ENCODE results near the gene ATG10. TPM values are rescaled to one million over a fixed set of nuclear protein-coding genes. Genes with fewer than 3 reads are reported as not detected.
"Not testable (repeated sequence)": the region's sequence is repeated elsewhere in the genome, so short reads cannot be mapped to it uniquely, and the experiment has no call there.

The ATG10 gene
- total RNA-seq = 8.1 TPM

- peak; percentile 100 for ATAC-seq
Measured at GRCh38 chr5:81971712-81972491, at the start of gene ATG10. TSS of gene ATG10 (plus strand) at chr5:81972023. CDS start at chr5:81987571, 15,548 bp downstream.

DNA sequence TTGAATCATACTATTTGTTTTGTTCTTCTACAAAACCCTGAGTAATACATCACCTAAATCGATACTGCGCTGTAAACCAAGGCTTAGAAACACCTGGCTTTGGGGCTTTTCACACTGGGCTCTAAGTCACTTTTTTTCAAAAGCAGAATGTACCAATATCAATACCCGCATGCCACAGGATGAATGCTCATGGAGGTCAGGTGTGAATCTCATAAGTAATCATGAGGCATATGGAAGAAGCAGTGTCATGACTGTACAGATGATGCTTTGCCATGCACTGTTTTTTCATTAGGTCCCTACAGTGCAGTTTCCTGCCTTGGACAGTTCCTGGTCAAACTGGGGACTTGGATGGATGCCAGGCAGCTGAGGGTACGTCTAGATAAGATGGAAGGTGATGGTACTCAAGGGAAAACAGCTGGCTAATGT, 49.0 kb upstream of the ATG10 start:
- no peak for ATAC-seq

- no peak for ATAC-seq
Measured at GRCh38 chr5:81924442-81924841, 47.4 kb upstream of the ATG10 start.

GRCh38 chr5:81925009-81925408, 46.8 kb upstream of the ATG10 start:
- no peak for ATAC-seq

- ATAC-seq = no peak
Measured at GRCh38 chr5:81925981-81926380, 45.8 kb upstream of the ATG10 start.

- no peak for ATAC-seq
Measured at GRCh38 chr5:81936066-81936465, 35.8 kb upstream of the ATG10 start.

DNA sequence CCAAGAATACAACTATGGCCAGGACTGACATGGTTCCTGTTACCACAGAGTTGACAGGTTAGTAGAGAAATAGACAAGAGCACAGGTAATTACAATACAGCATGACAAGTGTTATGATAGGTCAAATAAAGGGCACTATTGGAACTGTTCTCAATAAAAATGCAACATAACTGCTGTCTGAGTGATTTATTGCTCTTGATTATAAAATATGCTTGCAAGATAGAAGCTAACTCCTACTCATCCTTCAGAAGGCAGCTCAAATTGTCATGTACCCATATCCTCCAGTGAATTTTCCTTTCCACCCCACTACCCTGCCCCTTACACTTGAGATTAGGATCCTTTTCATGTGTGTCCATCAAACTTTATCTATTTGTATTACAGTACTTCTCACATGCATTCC, 35.1 kb upstream of the ATG10 start:
- no peak for ATAC-seq

DNA sequence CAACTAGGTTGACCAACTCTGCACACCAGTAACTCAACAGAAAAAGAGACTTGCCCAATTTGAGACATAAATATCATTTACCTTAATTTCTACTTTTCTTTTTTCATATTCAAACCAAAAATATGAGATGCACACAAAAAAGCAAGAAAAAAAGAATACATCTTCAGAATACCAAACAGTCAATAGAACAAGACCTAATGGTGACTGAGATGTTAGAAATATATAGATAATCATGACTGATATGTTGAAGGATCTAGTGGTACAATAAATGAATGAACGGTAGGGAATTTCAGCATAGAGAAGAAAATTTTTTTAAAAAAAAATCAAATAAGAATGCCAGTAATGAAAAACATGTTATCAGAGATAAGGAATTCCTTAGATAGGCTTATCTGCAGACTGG, 29.1 kb upstream of the ATG10 start:
- no peak for ATAC-seq

DNA sequence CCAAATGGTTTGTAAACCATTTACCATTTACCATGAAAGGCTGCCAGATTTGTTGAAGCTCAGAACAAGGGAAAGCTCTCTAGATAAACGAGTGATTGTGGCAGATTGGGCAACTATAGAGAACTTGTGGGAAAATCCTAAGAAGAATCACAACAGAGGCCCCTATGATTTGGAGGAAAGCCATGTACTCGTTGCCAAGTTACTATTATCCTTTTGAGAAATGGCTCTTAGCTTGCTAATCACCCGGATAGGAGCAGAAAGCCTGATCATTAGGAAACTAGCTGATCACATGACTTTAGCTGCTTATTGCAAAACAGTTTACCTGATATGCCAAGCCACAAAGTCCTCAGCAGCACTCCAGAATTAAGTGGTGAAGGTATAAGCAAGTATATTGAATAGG, 23.5 kb upstream of the ATG10 start:
- ATAC-seq = peak; percentile 57

GRCh38 chr5:81949462-81949861, 22.4 kb upstream of the ATG10 start:
- ATAC-seq = no peak

DNA sequence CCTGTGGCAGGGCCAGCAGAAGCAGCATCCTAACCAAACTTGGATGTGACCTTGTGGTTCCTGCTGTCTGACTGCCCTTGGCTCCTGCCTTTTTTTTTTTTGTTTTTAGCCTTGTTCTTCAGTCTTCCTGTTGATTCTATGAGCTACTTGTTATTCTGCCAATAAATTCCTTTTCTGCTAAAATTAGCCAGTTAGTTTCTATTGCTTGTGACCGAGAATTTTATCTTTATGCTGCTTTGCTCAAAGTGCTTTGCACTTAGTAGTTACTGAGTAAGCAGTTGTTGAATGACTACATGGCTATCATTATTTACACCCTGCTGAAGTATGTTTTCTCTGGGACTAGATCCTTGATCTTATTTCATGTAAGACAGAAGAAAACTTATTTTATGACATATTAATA, 20.8 kb upstream of the ATG10 start:
- ATAC-seq = no peak

DNA sequence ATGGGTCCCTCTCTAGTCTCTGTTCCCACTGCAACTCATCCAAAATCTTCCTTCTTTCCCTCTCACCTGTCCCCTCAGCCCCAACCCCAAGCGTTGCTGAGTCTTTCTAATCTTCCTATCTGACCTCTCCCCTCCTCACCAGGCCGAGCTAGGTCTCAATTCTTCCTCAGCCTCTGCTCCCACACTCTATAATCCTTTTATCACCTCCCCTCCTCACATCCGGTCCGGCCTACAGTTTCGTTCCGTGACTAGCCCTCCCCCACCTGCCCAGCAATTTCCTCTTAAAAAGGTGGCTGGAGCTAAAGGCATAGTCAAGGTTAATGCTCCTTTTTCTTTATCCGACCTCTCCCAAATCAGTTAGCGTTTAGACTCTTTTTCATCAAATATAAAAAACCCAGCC, 17.0 kb upstream of the ATG10 start:
- not testable (repeated sequence) for ATAC-seq

GRCh38 chr5:81958129-81958528, 13.7 kb upstream of the ATG10 start:
- not testable (repeated sequence) for ATAC-seq

DNA sequence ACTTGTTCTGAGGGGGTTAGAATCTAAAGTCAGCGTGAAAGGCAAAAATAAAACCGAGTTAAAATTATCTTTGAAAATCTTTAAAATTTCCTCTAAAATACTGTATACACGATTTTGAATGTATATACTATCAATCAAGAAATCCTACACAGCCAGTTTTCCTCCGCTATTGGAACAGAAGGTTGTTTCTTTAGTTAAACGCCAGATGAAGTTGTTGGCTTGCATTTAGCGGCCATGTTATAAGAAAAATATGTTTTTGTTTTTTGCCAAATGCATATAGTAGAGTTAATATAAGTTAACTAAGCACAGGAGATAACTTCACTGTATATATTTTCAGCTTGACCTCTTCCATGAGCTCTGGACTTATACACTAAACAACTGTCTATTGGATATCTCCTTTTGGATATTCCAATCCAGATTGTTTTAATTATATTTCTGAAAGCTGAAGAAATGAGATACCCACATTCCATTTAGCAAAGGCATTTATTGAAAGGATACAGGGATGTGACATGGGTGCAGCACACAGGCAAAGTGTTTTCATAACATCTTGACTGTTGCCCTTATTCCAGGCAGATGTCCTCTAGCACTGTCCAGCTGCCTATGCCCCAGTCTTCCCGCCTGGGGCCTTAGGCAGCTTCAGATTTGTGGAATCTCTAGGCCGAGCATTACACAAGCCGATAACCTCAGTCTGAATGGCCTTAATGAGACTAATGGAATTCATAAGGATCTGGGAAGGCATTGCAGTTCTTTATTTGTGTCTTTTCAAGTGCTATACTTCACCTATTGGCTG, 10.0 kb upstream of the ATG10 start:
- no peak for ATAC-seq

DNA sequence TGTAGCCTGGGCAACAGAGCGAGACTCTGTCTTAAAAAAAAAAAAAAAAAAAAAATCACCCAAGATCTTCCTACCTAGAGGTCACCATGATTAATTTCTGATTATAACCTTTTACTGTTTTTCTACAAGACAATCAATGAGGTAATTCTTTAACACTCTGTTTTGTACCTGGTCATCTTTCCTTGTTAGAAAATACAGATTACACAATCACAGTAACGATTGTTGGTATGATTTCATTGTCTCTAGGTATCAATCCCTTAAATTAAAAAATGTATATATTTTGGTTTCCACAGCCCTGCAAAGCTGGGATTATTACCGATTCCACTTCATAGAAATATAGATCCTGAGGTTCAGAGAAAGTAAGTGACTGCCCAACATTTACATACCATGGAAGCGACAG, 8.3 kb upstream of the ATG10 start:
- no peak for ATAC-seq

GRCh38 chr5:81965524-81965923, 6.3 kb upstream of the ATG10 start:
- ATAC-seq = no peak

DNA sequence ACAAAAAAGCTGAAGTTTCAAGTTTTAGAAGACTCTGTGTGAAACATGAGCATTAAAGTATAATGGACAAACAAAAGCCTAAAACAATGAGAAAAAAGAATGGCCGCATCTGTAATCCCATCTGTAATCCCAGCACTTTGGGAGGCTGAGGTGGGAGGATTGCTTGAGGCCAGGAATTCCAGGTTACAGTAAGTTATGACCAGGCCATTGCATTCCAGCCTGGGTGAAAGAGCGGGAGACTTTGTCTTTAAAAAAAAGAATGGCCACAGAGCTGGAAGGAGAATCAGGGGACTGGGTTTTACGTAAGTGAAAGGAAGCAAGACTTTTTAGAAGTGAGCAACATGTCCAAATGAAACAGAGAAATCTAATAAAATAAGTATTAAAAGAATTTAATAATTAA, 2.6 kb upstream of the ATG10 start:
- no peak for ATAC-seq

DNA sequence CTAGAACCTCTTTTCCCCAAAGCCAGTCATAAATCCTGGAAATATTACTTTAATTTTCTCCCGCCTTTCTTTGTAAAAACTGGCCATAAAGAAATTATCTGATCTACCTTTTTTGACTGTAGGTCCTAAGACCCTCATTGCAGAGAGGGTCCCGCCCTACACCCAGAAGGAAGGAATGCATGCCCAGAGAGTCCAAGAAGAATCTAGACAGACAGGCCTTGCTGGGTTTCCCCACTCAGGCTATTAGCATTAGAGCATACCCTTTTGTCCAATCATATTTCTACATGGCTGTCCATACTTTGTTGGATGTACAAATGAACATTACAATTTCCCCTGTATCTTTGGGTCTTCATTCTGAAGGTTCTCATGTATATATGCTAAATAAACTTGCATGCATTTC, 1.9 kb upstream of the ATG10 start:
- ATAC-seq = no peak

DNA sequence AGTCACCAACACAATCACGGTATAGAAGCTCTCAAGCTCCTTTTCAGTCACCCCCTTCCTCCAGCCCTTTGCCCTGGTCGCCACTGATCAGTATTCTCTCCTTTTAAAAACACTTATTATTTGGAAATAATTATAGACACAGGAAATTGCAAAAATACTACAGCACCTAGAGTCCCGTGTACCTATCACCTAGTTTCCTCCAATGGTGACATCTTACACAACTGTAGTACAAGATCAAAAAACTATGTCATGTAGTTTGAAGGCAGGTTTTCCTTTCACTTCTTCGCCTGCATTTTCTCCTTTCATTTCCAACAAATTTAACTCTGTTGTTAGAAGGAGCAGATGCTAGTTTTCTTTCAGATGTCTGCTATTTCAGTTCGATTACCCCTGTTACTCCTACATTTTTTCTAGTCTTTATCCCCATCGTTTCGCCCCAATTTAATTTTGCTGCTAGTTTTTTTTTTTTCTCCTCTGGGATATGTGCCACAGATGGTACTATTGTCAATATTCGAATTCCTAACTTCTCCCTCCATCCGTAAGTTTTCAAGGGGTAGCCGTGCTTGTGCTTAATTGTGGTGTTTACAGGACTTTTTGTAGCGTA, 612 bp upstream of the ATG10 start:
- no peak for ATAC-seq

DNA sequence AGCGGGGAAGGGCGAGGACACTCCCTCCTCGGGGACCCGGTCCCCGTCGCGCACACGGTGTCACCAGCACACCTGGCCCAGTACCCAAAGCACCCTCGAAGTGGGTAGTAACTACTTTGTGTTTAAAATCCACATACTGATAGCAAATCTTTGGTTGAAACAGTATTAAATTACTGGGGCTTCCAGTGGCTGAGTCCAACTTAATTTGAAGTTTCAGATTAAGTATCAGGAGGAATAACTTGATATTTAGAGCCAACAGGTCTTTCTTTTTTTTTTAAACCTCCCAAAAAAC, 615 bp downstream of the ATG10 start:
- ATAC-seq = no peak

DNA sequence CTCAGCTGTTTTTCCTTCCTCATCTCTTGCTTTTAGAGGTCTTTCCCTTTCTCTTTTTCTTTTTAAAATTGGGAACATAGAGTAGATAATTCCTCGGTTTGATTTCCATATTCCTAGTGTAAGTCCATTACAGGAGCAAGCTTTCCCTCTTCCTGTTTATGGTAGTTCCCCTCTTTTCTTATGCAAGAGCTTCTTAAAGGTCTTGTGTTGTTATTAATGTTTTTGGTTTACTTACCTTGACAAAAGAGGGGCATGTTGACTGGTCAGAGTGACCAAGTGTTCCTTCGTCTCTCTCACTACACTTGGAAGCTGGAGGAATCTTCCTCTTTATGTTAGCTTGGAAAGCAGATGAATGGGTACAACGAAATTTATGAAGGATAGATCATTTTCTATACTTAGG, 8.3 kb downstream of the ATG10 start:
- ATAC-seq = no peak

DNA sequence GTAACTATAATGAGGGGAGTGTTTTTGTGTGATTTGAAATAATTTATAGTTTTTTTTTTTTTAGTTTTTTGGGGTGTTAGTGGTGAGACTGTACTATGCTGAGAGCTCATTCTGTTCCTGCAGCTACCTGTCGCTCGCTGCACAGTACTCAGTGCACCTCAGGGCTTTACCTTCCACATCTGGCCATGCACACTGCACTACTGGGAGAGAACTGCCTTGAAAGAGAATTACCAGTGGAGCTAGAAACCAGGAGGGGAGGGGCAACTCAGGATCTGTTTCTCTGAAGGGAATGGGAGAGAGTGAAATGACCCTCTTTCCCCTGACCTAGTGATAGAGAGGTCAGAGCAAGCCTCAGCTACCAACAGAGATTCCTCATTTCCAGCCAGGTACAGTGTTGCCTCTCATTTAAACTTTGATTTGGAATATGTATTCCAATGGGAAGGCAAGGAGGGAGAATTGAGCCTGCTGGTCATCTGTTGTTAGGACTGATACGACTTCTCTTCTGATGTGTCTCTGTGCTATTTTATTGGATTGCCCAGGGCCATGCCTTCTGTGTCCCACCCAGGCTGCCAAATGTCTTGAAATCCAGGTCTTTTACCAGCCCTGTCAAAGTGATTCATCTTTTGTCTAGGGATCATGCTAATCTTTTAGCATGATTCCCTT, 8.9 kb downstream of the ATG10 start:
- ATAC-seq = no peak

- not testable (repeated sequence) for ATAC-seq
Measured at GRCh38 chr5:81982172-81982685, 10.4 kb downstream of the ATG10 start.

Data from esophagus mucosa (tissue), 1 donor.